SU-DHL-6 (cell line): Measurements from ENCODE around the gene RNF186.

ENCODE experiments used
- CTCF ChIP-seq: fragments of 200-600 bp; sonication (generic); IDR thresholded peaks from one replicate; pipeline ENCODE4 v1.5.1; 2017; ENCODE audit warnings: antibody characterized with exemption, mild to moderate bottlenecking, low read length, moderate library complexity; ENCODE audit not compliant: insufficient read depth, poor library complexity, severe bottlenecking
- EZH2phosphoT487 ChIP-seq: fragments of 200-600 bp; sonication (generic), shearing (Covaris generic); conservative IDR thresholded peaks from 2 replicates; pipeline ENCODE4 v1.6.1; 2018; ENCODE audit warnings: mild to moderate bottlenecking, antibody characterized with exemption, low read length, moderate library complexity, mixed read lengths

- TF ChIP-seq CTCF: no peak
- TF ChIP-seq EZH2phosphoT487: no peak
These were observed 44.5 kb downstream of the RNF186 start for GRCh38 chr1:19770436-19771190.
